Panc1 (cell line): ENCODE results near the gene RCOR3. TPM values are rescaled to one million over a fixed set of nuclear protein-coding genes. Genes with fewer than 3 reads are reported as not detected.
A peak's percentile ranks its signal among the peaks of the same experiment; 100 is the strongest.

Experiments used
- ATAC-seq: fragments of 200-7000 bp; cut with Tn5 transposase; 2 replicates; pipeline ENCODE4 v1.9.1; 2020; ENCODE audit warnings: mild to moderate bottlenecking, moderate library complexity
- BruUV-seq: library from RNA; stranded (reverse); fragments of 400-500 nt; replicated peaks from 2 replicates; lab custom pipeline; 2021; lab: Mats Ljungman, UMichigan
- CTCF ChIA-PET: fragments of 300-600 bp; sonication (Branson Sonifier 250); formaldehyde crosslinking; loops from one replicate; lab custom pipeline; 2022; ENCODE audit warnings: antibody characterized with exemption; lab: Charles Lee
- POLR2A ChIA-PET: fragments of 300-600 bp; sonication (Branson Sonifier 250); formaldehyde crosslinking; loops from one replicate; lab custom pipeline; 2022; ENCODE audit warnings: antibody characterized with exemption; lab: Charles Lee
- DNase-seq: peaks from one replicate; pipeline ENCODE4 v3.0.0-alpha.2; 2010; ENCODE audit warnings: low read depth, low spot score
- H3K27ac ChIP-seq: 2 replicates; pipeline ENCODE4 v1.5.1; 2011; ENCODE audit warnings: mild to moderate bottlenecking, low read length, inconsistent platforms
- H3K27me3 ChIP-seq: fragments of 200-500 bp; sonication (Bioruptor generic); 2 replicates; pipeline ENCODE4 v1.6.0; 2014; ENCODE audit warnings: low read length, inconsistent platforms; ENCODE audit not compliant: control insufficient read depth, insufficient read depth
- H3K36me3 ChIP-seq: fragments of 200-500 bp; sonication (Bioruptor generic); 2 replicates; pipeline ENCODE4 v1.5.1; 2014; ENCODE audit warnings: inconsistent platforms, mild to moderate bottlenecking, low read length, moderate library complexity; ENCODE audit not compliant: control insufficient read depth, insufficient read depth
- H3K4me1 ChIP-seq: 2 replicates; pipeline ENCODE4 v1.5.1; 2011; ENCODE audit warnings: inconsistent platforms, mild to moderate bottlenecking, low read length, moderate library complexity; ENCODE audit not compliant: control insufficient read depth, insufficient read depth
- H3K4me3 ChIP-seq, 2 experiments: 2 replicates each; pipeline ENCODE4 v1.5.1; 2011 to 2012; ENCODE audit warnings: low read depth in 2 of 2, low read length in 2 of 2, mild to moderate bottlenecking in 2 of 2, inconsistent platforms in 1 of 2, moderate library complexity in 1 of 2
- H3K9me3 ChIP-seq: fragments of 200-500 bp; sonication (Bioruptor generic); 2 replicates; pipeline ENCODE4 v1.5.1; 2014; ENCODE audit warnings: low read depth, mild to moderate bottlenecking, inconsistent platforms, low read length, moderate library complexity; ENCODE audit not compliant: control insufficient read depth, insufficient read depth
- POLR2AphosphoS5 ChIP-seq: IDR thresholded peaks from 2 replicates; pipeline ENCODE4 v1.6.1; 2012; ENCODE audit warnings: mild to moderate bottlenecking, low read depth, low read length, moderate library complexity
- SIN3A ChIP-seq: IDR thresholded peaks from 2 replicates; pipeline ENCODE4 v1.6.1; 2012; ENCODE audit warnings: low read depth, mild to moderate bottlenecking, low read length, moderate library complexity, borderline replicate concordance; ENCODE audit not compliant: insufficient read depth
- TCF7L2 ChIP-seq: IDR thresholded peaks from 2 replicates; pipeline ENCODE4 v1.6.1; 2011; ENCODE audit warnings: mild to moderate bottlenecking, low read depth, low read length, inconsistent platforms
- in situ Hi-C: cut with HindIII; loops from 2 replicates; pipeline ENCODE4 v1.10.0; 2016; ENCODE audit warnings: low sequenced_read_pairs, low pct_unique_long_range_greater_than_20kb
- intact Hi-C: fragments of 100-400 bp; cut with micrococcal nuclease; formaldehyde crosslinking; loops from one replicate; pipeline ENCODE4 v1.10.0; 2022; ENCODE audit not compliant: unreplicated experiment
- total RNA-seq: library from RNA; stranded (reverse); gene quantifications from one replicate; pipeline ENCODE4 v1.2.1, GENCODE V29; 2021; ENCODE audit not compliant: unreplicated experiment
- TF ChIP-seq, protein P1 (sequence below): fragments of 450-650 bp; IDR thresholded peaks from 2 replicates; pipeline ENCODE4 v1.5.1; 2017; ENCODE audit warnings: mild to moderate bottlenecking
- TF ChIP-seq, protein P2 (sequence below), 2 experiments: IDR thresholded peaks; 2 replicates each; pipeline ENCODE4 v1.6.1; 2011 to 2012; ENCODE audit warnings: low read depth in 2 of 2, control low read depth in 1 of 2, low read length in 1 of 2, mild to moderate bottlenecking in 1 of 2, moderate library complexity in 1 of 2; ENCODE audit not compliant: insufficient read depth in 1 of 2

Gene RCOR3
- total RNA-seq, 1 experiment from 2014 or later: 40.4 TPM

DNA sequence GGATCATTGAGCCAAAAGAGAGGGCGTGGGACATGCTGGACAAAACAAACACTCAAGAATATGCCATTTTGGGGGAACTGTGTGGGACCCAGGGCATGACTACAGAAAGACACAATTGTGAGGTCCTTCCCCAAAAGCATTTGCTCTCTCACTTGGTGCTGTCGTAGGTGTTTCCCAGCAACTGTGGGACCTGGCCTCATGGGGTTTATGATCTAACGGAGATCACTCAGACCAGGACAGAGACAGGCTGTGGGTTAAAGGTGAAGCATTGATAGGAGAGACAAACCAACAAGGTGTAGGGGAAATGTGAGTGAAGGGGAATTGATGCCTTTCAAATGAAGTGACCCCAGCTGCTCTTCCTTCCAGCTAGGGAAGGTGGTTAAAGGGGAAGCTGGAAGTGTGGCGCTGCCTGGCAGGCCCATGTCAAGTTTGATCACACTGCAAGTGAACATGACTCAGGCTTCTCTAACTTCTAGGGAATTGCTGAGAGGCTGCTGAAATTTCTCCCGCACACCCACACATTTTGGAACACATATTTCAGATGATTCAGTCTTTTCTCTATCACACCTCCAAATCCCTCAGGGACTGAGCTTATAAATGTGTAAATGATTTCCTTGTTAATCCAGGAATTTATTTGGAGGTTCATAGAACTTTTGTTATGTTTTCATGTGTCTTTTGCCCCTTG is 97.7 kb downstream of the RCOR3 start:
- H3K4me3 ChIP-seq: no peak overlapping the region
- intact Hi-C loops: no loop called here
- DNase-seq (no peak), ATAC-seq (no peak)
- TF ChIP-seq TCF7L2: no peak
- no peak for TF ChIP-seq SIN3A
- TF ChIP-seq, protein P1, sequence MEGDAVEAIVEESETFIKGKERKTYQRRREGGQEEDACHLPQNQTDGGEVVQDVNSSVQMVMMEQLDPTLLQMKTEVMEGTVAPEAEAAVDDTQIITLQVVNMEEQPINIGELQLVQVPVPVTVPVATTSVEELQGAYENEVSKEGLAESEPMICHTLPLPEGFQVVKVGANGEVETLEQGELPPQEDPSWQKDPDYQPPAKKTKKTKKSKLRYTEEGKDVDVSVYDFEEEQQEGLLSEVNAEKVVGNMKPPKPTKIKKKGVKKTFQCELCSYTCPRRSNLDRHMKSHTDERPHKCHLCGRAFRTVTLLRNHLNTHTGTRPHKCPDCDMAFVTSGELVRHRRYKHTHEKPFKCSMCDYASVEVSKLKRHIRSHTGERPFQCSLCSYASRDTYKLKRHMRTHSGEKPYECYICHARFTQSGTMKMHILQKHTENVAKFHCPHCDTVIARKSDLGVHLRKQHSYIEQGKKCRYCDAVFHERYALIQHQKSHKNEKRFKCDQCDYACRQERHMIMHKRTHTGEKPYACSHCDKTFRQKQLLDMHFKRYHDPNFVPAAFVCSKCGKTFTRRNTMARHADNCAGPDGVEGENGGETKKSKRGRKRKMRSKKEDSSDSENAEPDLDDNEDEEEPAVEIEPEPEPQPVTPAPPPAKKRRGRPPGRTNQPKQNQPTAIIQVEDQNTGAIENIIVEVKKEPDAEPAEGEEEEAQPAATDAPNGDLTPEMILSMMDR: no peak
- TF ChIP-seq POLR2AphosphoS5: no peak
- TF ChIP-seq, protein P2, sequence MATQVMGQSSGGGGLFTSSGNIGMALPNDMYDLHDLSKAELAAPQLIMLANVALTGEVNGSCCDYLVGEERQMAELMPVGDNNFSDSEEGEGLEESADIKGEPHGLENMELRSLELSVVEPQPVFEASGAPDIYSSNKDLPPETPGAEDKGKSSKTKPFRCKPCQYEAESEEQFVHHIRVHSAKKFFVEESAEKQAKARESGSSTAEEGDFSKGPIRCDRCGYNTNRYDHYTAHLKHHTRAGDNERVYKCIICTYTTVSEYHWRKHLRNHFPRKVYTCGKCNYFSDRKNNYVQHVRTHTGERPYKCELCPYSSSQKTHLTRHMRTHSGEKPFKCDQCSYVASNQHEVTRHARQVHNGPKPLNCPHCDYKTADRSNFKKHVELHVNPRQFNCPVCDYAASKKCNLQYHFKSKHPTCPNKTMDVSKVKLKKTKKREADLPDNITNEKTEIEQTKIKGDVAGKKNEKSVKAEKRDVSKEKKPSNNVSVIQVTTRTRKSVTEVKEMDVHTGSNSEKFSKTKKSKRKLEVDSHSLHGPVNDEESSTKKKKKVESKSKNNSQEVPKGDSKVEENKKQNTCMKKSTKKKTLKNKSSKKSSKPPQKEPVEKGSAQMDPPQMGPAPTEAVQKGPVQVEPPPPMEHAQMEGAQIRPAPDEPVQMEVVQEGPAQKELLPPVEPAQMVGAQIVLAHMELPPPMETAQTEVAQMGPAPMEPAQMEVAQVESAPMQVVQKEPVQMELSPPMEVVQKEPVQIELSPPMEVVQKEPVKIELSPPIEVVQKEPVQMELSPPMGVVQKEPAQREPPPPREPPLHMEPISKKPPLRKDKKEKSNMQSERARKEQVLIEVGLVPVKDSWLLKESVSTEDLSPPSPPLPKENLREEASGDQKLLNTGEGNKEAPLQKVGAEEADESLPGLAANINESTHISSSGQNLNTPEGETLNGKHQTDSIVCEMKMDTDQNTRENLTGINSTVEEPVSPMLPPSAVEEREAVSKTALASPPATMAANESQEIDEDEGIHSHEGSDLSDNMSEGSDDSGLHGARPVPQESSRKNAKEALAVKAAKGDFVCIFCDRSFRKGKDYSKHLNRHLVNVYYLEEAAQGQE (IDR thresholded peaks at IDR 0.05; ENCODE audit: insufficient read depth in 1 of 2, low read depth in 2 of 2, low read length in 1 of 2): no peak
- no peaks in the 10 kb centered on the region for H3K36me3 ChIP-seq
- H3K9me3 ChIP-seq: no peaks in the 10 kb centered on the region
- in situ Hi-C loops: no loop called here
- POLR2A ChIA-PET: no interaction called here
- no peaks in the 10 kb centered on the region for H3K4me1 ChIP-seq
- no peak overlapping the region for H3K27ac ChIP-seq
- CTCF ChIA-PET: no interaction called here
- TSS peak; percentile 47 for BruUV-seq
- H3K27me3 ChIP-seq: no peaks in the 10 kb centered on the region

DNA sequence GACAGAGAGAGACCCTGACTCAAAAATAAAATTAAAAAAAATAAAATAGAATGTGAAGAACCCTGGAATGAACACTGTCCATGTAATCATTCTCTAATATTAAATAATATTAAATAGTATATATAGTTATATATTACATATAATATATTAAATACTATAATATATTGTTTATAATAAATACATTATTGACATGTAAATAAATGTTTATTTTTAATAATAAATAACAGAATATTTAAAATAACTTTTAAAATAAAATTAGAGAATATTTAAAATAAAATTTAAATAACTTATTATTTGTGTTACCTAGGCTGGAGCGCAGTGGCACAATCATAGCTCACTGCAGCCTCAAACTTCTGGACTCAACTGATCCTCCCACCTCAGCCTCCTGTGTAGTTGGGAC is 99.5 kb downstream of the RCOR3 start:
- ChIA-PET CTCF (no interaction called here), POLR2A (no interaction called here)
- H3K27me3 ChIP-seq: no peaks in the 10 kb centered on the region
- H3K9me3 ChIP-seq: no peaks in the 10 kb centered on the region
- no peak for ATAC-seq
- no peak for DNase-seq
- TF ChIP-seq, protein P2 (IDR thresholded peaks at IDR 0.05; ENCODE audit: insufficient read depth in 1 of 2, low read depth in 2 of 2, low read length in 1 of 2): no peak
- TF ChIP-seq, protein P1: no peak
- TF ChIP-seq SIN3A (no peak), TCF7L2 (no peak), POLR2AphosphoS5 (no peak)
- BruUV-seq: no TSS peak
- no peaks in the 10 kb centered on the region for H3K36me3 ChIP-seq
- intact Hi-C loops: no loop called here
- no peak overlapping the region for H3K27ac ChIP-seq
- no peak overlapping the region for H3K4me3 ChIP-seq
- in situ Hi-C loops: no loop called here
- no peaks in the 10 kb centered on the region for H3K4me1 ChIP-seq
